Activated T-cell treated with anti-CD3 and anti-CD28 coated beads for 24 hours (primary cell): ENCODE results near the gene PLCB2.

Experiments used
- DNase-seq: peaks from one replicate; pipeline ENCODE4 v3.0.0-alpha.2; 2020; ENCODE audit warnings: low read depth

The PLCB2 gene

DNA sequence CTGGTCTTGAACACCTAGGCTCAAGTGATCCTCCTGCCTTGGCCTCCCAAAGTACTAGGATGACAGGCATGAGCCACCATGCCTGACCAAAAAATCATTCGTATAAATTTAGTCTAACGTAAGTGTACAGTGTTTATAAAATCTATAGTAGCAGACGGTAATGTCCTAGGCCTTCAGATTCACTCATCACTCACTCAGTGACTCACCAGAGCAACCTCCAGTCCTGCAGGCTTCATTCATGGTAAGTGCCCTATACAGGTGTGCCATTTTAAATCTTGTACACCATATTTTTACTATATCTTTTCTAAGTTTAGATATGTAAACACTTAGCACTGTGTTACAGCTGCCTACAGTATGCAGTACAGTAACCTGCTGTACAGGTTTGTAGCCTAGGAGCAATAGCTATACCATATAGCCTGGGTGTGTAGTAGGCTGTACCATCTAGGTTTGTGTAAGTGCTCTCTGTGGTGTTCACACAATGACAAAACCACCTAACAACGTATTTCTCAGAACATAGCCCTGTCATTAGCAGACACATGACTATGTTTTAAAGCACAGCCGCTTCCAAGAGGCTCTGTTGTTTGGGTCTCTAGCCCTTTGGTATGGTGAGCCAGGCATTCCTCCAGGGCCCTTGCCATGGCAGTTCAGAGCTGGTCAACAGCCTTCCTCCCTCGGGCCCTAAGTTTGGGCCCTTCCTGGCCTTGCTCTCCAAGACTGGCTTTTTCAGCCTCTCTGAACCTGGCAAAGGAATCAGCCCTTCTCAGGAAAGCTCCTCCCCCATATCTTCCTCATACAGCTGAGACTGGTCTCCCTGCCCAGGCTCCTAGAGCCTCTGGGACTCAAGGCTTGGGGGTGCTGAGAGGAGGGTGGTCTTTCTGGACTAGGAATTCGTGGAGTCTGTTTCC, 34.9 kb upstream of the PLCB2 start:
- DNase-seq = no peak

DNA sequence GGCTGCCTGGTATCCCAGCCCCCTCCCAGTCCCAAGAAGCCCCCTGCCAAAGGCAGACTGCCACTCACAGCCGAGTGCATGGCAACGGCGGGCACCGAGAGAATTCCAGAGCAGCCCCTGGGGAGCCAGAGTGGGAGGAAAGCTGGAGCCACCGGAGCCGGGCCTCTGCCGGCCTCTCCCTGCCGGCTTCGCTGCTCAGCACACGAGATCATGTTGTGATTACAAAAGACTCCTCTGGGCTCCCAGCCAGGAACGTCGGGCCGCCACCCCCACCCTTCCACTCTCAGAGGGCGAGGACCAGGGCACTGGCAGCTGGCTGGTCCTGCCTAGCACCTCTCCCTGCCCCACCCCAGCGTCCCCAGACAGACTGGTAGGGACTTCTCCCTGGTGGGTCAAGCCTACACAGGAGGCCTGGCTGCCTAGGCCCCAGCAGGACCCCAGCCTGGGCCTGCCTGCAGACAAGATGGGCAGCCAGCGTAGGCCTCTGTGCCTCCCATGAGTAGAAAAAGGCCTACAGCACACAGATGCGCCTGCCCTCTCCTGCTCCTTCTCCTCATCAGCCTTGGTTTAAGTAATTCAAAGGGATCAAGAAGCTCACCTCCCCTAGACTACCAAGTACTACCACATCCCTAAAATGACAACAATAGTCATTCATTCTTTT, 33.1 kb upstream of the PLCB2 start, which contains the start of gene CCDC9B:
TSS of gene CCDC9B (minus strand) at position 200 of the 661 bp plus-strand sequence. CDS start at position 80, 120 bp downstream.
- DNase-seq = no peak

DNA sequence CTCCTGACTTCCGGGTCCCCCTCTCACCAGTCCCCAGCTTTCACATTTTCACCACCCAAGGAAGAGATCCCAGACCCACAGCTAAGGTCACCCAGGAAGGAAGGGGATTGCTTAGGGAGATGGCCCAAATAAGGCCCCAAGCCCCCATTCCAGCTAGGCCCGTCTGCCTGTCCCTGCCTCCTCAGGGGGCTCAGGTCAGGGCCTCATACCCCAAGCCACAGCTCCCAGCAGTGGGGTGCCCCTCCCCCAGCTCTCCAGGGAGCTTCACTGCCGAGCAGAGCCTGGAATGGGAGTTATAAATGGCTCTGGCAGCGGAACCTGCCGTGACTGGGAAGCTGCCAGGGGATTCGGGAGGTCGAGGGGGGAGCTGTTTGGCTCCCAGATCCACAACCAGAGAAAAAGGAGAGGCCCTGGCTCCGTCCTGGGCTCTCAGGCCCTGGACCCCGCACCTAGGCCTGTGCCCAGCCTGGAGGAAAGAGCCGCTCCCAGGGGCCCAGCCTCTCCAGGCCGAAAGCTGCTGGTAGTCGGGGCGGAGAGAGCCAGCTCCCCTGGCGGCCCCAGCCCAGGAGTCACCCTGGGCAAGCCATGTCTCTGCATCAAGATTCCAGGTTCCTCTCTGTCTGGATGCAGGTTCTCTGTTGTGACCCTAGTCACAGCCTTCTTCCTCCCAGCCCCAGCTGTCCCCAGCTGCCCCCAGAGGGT, 32.5 kb upstream of the PLCB2 start:
- DNase-seq = no peak

DNA sequence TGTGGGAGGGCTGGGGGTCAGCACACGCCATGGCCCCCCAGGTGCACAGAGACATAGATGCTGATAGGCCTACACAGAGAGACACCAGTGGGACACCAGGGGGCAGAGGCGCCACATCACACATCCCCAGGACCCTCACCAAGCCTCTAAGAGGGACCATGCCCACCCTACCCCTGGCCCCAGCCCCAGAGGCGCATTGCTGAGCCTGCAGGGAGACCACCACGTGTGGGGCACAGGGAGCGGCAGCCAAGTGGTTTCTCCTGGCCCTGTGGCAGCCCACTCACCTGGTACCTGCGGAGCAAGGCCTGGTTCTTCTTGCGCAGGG, 31.8 kb upstream of the PLCB2 start:
- no peak for DNase-seq

DNA sequence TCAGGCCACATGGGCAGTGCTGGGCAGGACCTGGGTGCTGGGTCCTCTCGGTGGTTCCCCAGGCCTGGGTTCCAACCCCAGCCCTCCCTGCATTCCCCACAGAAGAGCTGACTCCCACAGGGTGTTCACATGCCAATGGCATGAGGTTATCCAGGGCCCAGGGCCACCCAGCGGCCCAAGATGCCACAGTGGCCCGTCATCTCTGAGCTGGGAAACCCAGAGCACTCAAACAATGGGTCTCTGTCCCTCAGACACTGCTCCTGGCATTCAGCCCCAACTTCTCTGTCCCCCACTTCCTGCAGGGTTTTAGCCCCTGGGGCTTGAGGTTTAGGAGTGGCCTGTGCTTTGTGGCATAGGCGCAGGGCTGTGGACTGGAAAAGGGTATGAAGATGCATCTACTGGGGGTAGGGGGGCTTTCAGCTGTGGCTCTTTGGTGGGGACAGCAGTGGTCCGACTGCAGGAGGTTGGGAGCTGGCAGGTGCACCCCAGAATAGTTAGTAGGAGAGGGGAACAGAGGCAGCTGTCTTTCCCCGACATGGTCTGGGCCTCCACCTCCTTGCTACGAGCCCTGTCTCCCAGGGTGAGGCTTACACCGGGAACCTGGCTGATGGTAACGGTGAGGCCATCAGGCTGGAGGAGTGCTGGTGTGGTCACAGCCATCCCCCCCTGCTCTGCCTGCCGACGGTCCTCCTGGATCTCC, 31.3 kb upstream of the PLCB2 start:
- DNase-seq = no peak

DNA sequence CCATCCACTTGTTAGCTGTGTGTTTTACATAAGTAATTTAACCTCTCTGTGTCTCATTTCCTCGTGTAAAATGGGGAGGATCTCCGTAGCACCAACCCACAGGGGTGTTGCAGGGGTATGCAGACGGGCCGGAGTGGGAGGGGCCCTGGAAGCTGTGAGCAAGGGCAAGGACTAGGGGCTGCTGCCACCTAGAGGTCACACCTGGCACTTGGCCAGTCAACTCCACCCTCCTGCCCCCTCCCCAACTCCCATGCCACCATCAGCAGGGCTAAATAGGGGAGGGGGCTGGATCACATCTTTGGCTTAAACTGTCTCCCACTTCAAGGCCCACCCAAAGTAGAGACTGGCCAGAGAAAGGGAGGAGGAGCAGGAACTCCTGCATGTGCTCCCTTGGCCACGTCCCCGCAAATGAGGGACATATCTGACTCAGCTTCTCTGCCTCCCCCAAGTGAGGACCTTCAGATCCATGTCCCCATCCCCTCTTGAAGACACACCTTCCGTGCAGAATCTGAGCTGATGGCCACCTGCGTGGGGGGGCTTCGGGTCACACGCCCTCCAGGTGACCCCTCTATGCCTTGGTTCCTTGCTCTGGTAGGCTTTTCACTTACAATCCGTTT, 30.4 kb upstream of the PLCB2 start:
- peak; percentile 67 for DNase-seq

DNA sequence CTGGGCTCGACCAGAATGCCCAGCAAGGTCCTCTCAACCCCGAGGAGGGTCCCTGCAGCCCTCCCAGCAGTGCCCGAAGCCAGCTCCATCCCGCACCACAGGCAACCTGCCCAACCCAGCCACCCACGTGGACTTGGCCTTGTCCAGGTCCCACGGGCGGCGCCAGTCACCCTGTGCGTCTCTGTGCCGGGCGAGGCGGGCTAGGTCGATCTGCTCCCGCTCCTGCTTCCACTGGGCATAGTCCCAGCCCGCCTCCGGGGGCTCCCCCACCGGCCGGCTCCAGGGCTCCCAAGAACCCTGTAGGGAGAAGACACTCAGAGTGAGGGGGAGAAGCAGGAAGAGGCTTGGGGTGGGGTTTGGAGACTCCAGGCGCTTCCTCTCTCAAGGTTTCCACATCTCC, 29.9 kb upstream of the PLCB2 start:
- DNase-seq = no peak

DNA sequence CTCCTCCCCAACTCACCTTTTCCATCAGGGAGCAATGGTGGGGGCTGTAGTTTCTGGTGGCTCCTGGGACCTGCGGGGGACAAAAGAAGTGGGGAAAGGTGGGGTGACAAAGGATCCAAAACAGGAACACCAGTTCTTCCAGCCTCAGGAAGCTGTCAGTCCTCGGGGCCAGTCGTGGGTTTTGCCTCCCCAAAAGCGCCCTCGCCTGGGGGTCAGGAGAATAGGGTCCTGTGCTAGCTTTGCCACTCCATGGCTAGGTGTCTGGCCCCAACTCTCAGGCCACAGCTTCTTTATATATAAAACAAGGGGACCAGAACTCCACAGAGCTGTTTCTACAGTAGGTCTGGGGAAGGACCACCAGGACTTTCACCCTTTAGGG, 29.0 kb upstream of the PLCB2 start:
- DNase-seq = no peak

DNA sequence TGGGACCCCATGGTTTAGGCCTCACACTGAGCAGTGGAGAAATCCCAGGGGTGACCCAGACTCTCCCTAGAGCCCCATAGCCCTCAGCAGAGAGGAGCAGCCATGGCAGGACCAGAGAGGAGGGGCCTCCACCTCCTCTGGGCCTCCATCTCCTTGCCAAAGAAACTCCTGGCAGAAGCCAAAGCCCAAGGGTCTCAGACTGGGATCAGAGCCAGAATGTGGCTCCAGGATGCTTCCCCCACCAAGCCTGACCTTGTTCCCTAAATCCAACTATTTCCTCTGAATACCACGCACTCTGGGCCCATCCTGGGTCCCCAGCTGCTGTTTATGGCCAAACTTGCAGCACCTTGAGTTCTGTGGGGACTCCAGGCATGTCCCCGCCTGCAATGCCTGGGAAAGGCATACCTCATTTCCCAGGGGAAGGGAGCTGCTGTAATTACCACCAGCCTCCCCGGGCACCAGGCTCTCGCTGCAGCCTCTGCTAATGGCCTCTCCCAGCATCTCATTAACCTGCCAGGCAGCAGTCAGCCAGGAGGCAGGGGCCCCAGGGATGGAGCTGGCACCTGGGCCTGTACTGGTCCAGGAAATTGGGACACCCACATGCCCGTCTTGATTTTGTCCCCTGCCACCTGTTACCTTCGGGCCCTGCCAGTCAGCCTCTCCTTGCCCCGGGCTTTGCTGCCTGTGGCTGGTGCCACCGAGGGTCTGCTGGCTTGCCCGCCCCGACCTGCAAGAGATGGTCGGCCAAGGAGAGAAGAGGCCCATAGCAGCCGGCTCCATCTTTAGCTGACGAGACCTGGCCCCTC, 28.4 kb upstream of the PLCB2 start:
- DNase-seq = no peak

DNA sequence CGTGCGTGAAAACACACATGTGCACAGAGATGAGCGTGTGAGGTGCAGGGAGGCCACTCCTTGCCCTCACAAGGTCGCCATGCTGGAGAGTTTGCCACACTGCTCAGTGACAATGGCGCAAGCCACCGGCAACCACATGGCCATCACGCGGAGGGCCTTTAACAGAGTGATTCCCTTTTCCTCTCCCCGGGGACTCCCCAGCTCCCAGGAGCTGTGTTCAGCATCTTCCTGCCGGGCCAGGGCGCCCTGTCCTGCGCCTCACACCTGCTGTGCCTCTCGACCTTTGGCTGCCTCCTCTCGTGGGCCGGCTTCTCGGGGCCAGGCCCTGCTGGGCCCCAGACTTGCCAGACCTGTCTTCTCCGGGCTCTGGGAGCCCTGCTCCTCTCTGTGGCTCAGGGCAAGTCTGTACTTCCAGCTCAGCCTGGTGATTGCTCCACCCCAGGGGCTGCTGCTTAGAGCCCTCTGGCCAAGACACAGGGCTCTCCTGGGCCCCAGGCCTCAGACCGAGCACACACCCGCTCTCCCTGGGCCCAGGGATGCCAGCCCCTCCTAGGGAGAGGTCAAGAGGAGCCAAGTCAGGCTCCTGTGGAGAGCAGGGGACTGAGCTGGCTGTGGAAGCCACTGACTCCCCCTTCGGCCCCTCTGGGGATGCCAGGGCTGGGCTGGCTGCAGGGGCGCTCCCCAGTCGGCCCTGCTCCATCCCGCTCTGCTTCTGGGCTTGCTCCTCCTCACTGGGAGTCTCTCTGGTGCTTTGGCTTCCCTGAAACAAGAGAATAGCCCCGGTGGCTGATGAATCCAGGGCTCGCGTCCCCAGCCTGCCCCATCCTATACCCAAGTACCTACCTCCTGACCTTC, 27.4 kb upstream of the PLCB2 start:
- DNase-seq = no peak

DNA sequence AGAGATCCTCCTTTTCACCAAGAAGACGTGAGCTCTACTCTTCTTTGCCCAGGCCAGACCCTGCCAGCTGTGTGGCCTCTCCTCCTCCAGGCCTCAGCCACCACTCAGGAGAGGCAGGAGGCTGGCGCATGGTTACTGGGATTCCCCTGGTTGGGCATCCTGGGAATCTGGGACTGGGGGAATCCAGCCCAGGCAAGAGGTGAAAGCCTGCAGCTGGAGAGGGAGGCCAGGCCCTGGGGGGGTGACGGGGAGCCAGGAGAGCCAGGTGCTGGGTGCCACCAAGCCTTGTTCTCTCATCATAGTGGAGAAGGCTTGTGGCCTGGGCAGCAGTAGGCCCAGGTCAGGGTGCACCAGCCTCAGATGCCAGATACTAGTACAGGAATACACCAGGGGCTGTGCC, 26.8 kb upstream of the PLCB2 start:
- no peak for DNase-seq

DNA sequence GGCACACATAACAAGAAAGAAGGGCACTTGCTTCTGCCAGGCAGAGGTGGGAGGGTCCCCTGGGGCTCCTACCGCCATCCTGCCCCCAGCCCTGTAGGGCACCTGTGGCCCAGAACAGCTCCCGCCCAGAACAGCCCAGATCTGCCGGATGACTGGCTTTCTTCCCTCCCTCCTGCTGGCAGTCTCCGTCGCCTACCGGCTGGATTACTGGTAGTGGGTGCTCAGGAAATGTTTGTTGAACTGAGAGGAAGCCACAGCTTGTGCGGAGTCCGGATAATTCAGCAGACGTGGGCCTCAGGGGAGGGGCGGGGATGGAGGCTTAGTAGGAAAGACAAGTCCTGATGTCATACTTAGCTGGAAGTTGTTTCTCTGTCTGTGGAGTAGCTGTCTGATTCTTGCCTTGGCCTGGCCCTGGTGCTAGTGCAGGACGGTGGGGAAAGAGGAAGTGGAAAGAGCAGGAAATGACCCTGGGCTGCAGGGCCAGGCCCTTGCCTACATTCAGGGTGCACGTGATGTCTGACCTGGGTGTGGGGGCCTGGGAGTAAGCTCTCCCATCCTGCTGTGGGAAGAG, 26.3 kb upstream of the PLCB2 start:
- no peak for DNase-seq

DNA sequence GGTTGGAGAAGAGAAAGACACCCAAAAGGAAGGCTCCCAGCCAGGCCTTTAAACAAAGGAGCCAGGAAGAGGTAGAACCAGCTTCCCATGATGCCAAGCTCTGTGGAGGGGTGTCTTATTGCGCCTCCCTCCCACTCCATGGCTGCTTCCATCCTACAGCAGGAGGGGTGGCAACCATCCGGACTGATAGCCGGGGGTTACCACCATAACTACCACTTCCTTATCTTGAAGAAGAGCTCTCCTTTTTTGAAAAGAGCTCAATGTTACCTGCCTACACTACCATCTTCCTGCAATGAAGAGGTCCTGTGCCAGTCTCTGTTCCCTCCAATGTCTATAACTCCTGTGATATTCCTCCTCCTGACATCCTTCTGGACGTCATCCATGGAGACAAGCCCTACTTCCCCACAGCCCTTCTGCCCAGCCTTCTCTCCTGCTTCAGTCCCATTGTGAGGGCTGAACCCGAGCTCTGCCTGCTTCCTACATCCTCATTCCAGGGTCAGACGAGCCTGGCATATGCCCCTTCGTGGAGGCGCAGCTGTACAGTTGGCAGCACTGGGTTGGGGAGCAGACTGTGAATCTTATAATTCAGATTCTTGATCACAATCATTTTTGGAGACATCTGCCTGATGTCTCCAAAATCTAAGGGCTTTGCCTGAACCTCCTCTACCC, 24.5 kb upstream of the PLCB2 start:
- no peak for DNase-seq

DNA sequence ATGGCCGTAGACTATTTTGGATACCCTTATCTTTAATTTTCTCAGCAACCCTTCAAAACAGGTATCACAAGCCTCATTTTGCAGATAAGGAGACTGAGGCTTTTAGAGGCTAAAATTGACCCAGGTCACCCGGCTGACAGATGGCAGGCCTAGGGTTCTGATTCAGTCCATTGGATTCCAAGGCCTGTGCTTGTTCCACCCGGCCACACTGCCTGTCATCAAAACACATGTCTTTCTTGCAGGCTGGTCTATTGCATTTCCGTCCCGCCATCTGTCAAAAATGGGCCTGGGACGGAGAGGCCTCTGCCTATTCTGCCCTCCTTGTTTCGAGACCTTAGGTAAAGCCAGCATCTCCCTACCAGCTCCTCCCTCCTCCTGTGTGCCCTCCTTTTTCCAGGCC, 23.9 kb upstream of the PLCB2 start:
- no peak for DNase-seq

DNA sequence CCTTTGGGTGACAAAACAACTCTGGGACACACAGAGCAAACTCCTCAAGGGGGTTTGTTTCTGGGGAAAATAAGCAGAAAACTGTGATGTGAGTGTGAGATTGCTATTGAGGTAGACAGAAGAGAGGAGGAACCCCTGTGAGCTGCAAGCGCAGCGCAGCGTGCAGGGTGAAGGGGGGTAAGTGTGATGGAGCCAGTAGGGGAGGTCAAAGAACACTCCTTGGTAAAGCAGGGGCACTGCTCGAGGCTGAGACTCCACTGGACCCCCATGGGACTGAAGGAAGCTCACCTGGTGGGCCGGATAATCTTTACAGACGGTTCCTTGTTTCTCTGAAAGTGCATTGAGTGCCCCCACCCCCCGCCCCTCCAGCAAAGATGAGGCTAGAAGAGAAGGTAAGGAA, 23.3 kb upstream of the PLCB2 start:
- no peak for DNase-seq

DNA sequence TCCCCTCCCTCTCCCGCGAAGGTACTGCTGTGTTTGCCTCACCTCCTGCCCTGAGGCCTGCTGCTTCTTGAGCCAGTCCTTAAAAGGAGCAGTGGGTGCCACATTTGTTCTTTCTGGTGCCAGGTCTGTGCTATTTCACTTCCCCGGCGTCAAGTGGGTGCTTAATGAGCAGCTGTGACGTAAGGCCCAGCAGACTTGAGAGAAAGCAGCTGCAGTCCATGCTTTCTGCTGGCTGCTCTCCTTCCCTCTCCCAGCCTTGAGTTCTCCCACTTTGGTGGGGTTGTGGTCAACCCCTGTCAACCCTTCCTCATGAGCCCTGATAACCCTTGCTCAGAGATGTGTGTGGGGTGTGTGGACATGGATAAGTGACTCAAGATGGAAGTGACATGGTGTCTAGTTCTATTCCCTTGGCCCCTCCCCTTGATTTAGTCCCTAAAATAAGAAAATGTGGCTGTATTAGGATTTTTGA, 22.7 kb upstream of the PLCB2 start:
- no peak for DNase-seq

DNA sequence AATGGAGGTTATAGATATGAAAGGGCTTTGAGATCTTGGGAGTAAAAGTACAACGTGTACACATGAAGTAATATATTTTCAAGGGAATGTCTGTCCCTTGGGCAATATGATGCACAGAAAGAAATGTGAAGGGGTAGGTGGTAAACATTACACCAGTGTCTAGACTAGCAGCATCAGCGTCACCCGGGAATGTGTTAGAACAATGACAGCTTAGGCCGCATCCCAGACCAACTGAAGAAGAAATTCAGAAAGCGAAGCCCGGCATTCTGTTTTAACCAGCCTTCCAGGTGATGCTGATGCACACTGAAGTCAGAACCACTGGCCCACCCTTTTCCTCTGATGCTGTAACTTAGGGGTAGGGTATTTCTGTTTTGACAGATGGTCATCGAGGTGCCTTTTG, 22.1 kb upstream of the PLCB2 start:
- DNase-seq = no peak

DNA sequence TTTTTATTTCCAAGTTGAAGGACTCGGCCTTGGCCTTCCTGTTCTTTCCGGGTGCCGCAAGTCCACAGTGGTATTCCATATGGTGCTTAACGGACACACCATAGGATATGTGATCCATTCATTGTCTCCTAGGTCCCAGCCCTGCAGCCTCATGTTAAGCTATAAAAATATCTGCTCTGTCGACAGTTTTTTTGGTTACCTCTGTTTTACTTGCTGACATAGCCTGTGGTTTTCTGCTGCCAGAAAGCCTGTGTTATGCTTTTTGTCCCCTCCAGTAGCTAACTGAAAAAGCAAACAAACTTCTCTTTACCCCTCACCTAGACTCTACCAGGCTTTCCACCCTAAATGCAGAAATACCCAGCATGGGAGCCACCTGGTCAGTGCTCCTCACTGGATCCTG, 21.0 kb upstream of the PLCB2 start:
- DNase-seq = no peak

DNA sequence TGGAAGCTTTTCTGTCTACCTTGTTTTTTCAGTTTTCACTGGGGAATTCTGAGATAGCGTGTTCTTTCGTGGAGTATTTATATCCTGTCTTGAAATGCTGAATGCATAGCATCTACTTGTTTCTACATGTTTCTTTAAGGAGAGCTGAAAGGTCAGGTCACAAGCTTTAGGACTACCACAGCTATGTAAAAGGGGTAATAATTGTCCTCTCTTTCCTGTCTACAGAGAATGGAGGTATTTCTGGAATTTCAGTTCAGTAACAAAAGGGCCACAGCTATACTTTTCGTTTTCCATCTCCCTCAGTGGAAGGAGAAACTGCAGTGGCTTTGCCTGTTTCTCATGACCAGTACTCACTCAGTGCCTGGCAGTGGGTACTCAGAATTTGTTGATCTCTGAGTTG, 20.4 kb upstream of the PLCB2 start:
- no peak for DNase-seq
